H9 (cell line): ENCODE results near the gene TXNDC5. TPM values are rescaled to one million over a fixed set of nuclear protein-coding genes. Genes with fewer than 3 reads are reported as not detected.

Source experiments
- DNase-seq: peaks from one replicate; pipeline ENCODE4 v3.0.0-alpha.2; 2017
- H2AFZ ChIP-seq: one replicate; pipeline ENCODE4 v1.6.1; 2013; ENCODE audit warnings: mild to moderate bottlenecking, low read length, control low read depth, moderate library complexity
- H2AK5ac ChIP-seq: 2 replicates; pipeline ENCODE4 v1.6.1; 2013; ENCODE audit warnings: low read length, control low read depth, mixed read lengths; ENCODE audit not compliant: insufficient read length
- H2BK120ac ChIP-seq: one replicate; pipeline ENCODE4 v1.6.1; 2013; ENCODE audit warnings: low read depth, mild to moderate bottlenecking, low read length, control low read depth, inconsistent platforms; ENCODE audit not compliant: poor library complexity, severe bottlenecking
- H2BK12ac ChIP-seq: 2 replicates; pipeline ENCODE4 v1.6.1; 2013; ENCODE audit warnings: low read length, control low read depth, mixed read lengths, low read depth; ENCODE audit not compliant: insufficient read length
- H2BK15ac ChIP-seq: 2 replicates; pipeline ENCODE4 v1.6.1; 2013; ENCODE audit warnings: low read depth, low read length, control low read depth
- H2BK20ac ChIP-seq: one replicate; pipeline ENCODE4 v1.6.1; 2013; ENCODE audit warnings: low read depth, mild to moderate bottlenecking, low read length, control low read depth, inconsistent platforms; ENCODE audit not compliant: poor library complexity, severe bottlenecking
- H2BK5ac ChIP-seq: 2 replicates; pipeline ENCODE4 v1.6.1; 2013; ENCODE audit warnings: low read length, control low read depth, mixed read lengths; ENCODE audit not compliant: insufficient read length
- H3K14ac ChIP-seq: 2 replicates; pipeline ENCODE4 v1.6.1; 2013; ENCODE audit warnings: low read length, control low read depth; ENCODE audit not compliant: insufficient read depth
- H3K18ac ChIP-seq: 2 replicates; pipeline ENCODE4 v1.6.1; 2013; ENCODE audit warnings: low read depth, mild to moderate bottlenecking, mixed read lengths, low read length, control low read depth; ENCODE audit not compliant: insufficient read length
- H3K23ac ChIP-seq: 2 replicates; pipeline ENCODE4 v1.6.1; 2013; ENCODE audit warnings: low read length, control low read depth, mixed read lengths, low read depth; ENCODE audit not compliant: insufficient read length
- H3K23me2 ChIP-seq: 2 replicates; pipeline ENCODE4 v1.6.1; 2013; ENCODE audit warnings: low read depth, mild to moderate bottlenecking, mixed read lengths, low read length, control low read depth; ENCODE audit not compliant: insufficient read length, poor library complexity, severe bottlenecking
- H3K27ac ChIP-seq: 2 replicates; pipeline ENCODE4 v1.5.1; 2013; ENCODE audit warnings: low read length, control low read depth, mixed read lengths, low read depth; ENCODE audit not compliant: insufficient read length
- H3K27me3 ChIP-seq: 2 replicates; pipeline ENCODE4 v1.6.1; 2013; ENCODE audit warnings: low read length, control low read depth, inconsistent platforms; ENCODE audit not compliant: insufficient read depth
- H3K4ac ChIP-seq: 2 replicates; pipeline ENCODE4 v1.6.1; 2013; ENCODE audit warnings: low read depth, mild to moderate bottlenecking, control low read depth, inconsistent platforms, low read length, moderate library complexity
- H3K4me1 ChIP-seq: 2 replicates; pipeline ENCODE4 v1.6.1; 2013; ENCODE audit warnings: low read length, control low read depth, inconsistent platforms; ENCODE audit not compliant: insufficient read depth
- H3K4me2 ChIP-seq: 2 replicates; pipeline ENCODE4 v1.6.1; 2013; ENCODE audit warnings: low read length, control low read depth, mixed read lengths; ENCODE audit not compliant: insufficient read length, insufficient read depth
- H3K56ac ChIP-seq: 2 replicates; pipeline ENCODE4 v1.6.1; 2013; ENCODE audit warnings: low read depth, mild to moderate bottlenecking, mixed read lengths, low read length, control low read depth; ENCODE audit not compliant: insufficient read length
- H3K79me1 ChIP-seq: 2 replicates; pipeline ENCODE4 v1.6.1; 2013; ENCODE audit warnings: low read depth, mild to moderate bottlenecking, moderate library complexity, low read length, control low read depth, inconsistent platforms; ENCODE audit not compliant: insufficient read depth, poor library complexity, severe bottlenecking
- H3K79me2 ChIP-seq: 2 replicates; pipeline ENCODE4 v1.6.1; 2013; ENCODE audit warnings: low read length, control low read depth, inconsistent platforms; ENCODE audit not compliant: insufficient read depth
- H3K9ac ChIP-seq: 2 replicates; pipeline ENCODE4 v1.6.1; 2013; ENCODE audit warnings: low read length, control low read depth, mixed read lengths; ENCODE audit not compliant: insufficient read length; ENCODE audit errors: extremely low read depth
- H3K9me3 ChIP-seq: one replicate; pipeline ENCODE4 v1.6.1; 2013; ENCODE audit warnings: low read depth, low read length, inconsistent platforms; ENCODE audit not compliant: control insufficient read depth
- H3T11ph ChIP-seq: one replicate; pipeline ENCODE4 v1.6.1; 2013; ENCODE audit warnings: mild to moderate bottlenecking, low read length, control low read depth, inconsistent platforms
- H4K20me1 ChIP-seq: one replicate; pipeline ENCODE4 v1.6.1; 2013; ENCODE audit not compliant: control insufficient read depth, insufficient read length, insufficient read depth
- H4K5ac ChIP-seq: 2 replicates; pipeline ENCODE4 v1.6.1; 2013; ENCODE audit warnings: low read depth, mild to moderate bottlenecking, mixed read lengths, low read length, control low read depth; ENCODE audit not compliant: insufficient read length
- H4K8ac ChIP-seq: replicated peaks from 2 replicates; pipeline ENCODE4 v1.6.1; 2013; ENCODE audit warnings: low read length, control low read depth, mixed read lengths, low read depth; ENCODE audit not compliant: insufficient read length
- H4K91ac ChIP-seq: 2 replicates; pipeline ENCODE4 v1.6.1; 2013; ENCODE audit warnings: low read depth, mild to moderate bottlenecking, moderate library complexity, mixed read lengths, low read length, control low read depth; ENCODE audit not compliant: insufficient read length
- H3K27ac Mint-ChIP-seq, 3 experiments: 2 replicates in 2 of 3; 3 replicates in 1 of 3; pipeline ENCODE4 v1.8.0; 2020 to 2021; ENCODE audit warnings: mixed read lengths in 3 of 3, mild to moderate bottlenecking in 1 of 3, moderate library complexity in 1 of 3
- H3K27me3 Mint-ChIP-seq: 2 replicates; pipeline ENCODE4 v1.8.0; 2021; ENCODE audit warnings: low read depth, mild to moderate bottlenecking, moderate library complexity, mixed read lengths
- H3K36me3 Mint-ChIP-seq, 3 experiments: 2 replicates in 2 of 3; 3 replicates in 1 of 3; pipeline ENCODE4 v1.8.0; 2020 to 2021; ENCODE audit warnings: low read depth in 3 of 3, mixed read lengths in 3 of 3; ENCODE audit not compliant: insufficient read depth in 1 of 3
- H3K4me1 Mint-ChIP-seq, 2 experiments: 2 replicates each; pipeline ENCODE4 v1.8.0; 2020; ENCODE audit warnings: mixed read lengths in 2 of 2
- H3K4me3 Mint-ChIP-seq, 2 experiments: 2 replicates in 1 of 2; 3 replicates in 1 of 2; pipeline ENCODE4 v1.8.0; 2020 to 2021; ENCODE audit warnings: mild to moderate bottlenecking in 2 of 2, mixed read lengths in 2 of 2, moderate library complexity in 1 of 2
- H3K9me3 Mint-ChIP-seq, 2 experiments: 2 replicates in 1 of 2; 3 replicates in 1 of 2; pipeline ENCODE4 v1.8.0; 2020; ENCODE audit warnings: mild to moderate bottlenecking in 2 of 2, mixed read lengths in 2 of 2, moderate library complexity in 1 of 2
- CTCF ChIP-seq: fragments of 200-600 bp; sonication (generic); conservative IDR thresholded peaks from 3 replicates; pipeline ENCODE4 v1.8.0; 2021; ENCODE audit warnings: antibody characterized with exemption, mild to moderate bottlenecking
- WGBS: extraction: QIAGEN DNeasy Blood & Tissue Kit; methylation state at CpG from one replicate; pipeline ENCODE4 v1.1.7; 2013; ENCODE audit warnings: missing lambda C conversion rate, low lambda C conversion rate, mixed read lengths; ENCODE audit not compliant: insufficient read length; ENCODE audit errors: extremely low coverage; 5-methylcytosine and 5-hydroxymethylcytosine counted together
- total RNA-seq: library from RNA; stranded (reverse); gene quantifications from 2 replicates; pipeline ENCODE4 v1.2.1, GENCODE V29; 2021

Gene TXNDC5
- total RNA-seq, 1 experiment from 2014 or later = 130 TPM

DNA sequence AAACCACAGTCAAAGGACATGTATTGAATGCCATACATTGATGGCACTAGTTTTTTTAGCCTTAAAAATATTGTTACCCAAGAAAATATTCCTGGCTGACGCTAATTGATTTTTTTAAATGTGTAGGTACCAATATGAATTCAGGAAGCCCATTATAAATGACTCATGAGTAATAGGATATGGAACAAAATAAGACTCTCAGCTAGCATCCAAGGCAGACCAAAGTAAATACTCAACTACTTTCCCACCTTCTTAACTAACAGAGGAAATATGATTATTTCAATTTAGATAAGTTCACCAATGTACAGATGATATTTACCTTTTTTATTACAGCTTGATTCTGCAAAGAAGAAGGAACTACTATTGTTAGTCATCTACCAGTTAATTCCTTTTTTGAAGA lies 43.2 kb upstream of the TXNDC5 start:
- Histone ChIP-seq H4K91ac (no peak overlapping the region), H3K4me1 (no peaks in the 10 kb centered on the region), H3K23me2 (no peaks in the 10 kb centered on the region), H2BK5ac (no peak overlapping the region), H3K79me2 (no peaks in the 10 kb centered on the region), H2AFZ (no peak overlapping the region), H2AK5ac (no peak overlapping the region), H3K9me3 (no peaks in the 10 kb centered on the region), H3K27me3 (no peaks in the 10 kb centered on the region), H2BK12ac (no peak overlapping the region), H4K20me1 (no peaks in the 10 kb centered on the region), H2BK120ac (no peak overlapping the region), H4K5ac (no peak overlapping the region), H3K79me1 (no peaks in the 10 kb centered on the region), H3K23ac (no peak overlapping the region), H3K9ac (no peak overlapping the region), H3K4ac (no peak overlapping the region), H2BK15ac (no peak overlapping the region), H2BK20ac (no peak overlapping the region), H3K4me2 (no peak overlapping the region), H3K56ac (no peak overlapping the region), H3T11ph (no peak overlapping the region), H3K18ac (no peak overlapping the region), H4K8ac (no peak overlapping the region), H3K27ac (no peak overlapping the region), H3K14ac (no peak overlapping the region)
- H3K4me1 Mint-ChIP-seq = no peaks in the 10 kb centered on the region
- TF ChIP-seq CTCF = no peak
- no peak for DNase-seq
- peaks cover 6 to 18% (median 8%) of the 10 kb centered on the region in 3 experiments for H3K36me3 Mint-ChIP-seq
- WGBS = no CpG with 5 or more reads among the region's 1 CpG
- peaks cover 16 to 24% of the 10 kb centered on the region in 2 experiments for H3K9me3 Mint-ChIP-seq
- H3K4me3 Mint-ChIP-seq = no peak overlapping the region
- no peak overlapping the region for H3K27ac Mint-ChIP-seq
- H3K27me3 Mint-ChIP-seq = peaks cover 5% of the 10 kb centered on the region
